HG03045 (cell line): ENCODE results near the gene CCM2.
"Not testable (repeated sequence)": the region's sequence is repeated elsewhere in the genome, so short reads cannot be mapped to it uniquely, and the experiment has no call there.

ENCODE experiments used
- ATAC-seq: cut with Tn5 transposase; IDR thresholded peaks from one replicate; pipeline ENCODE4 v1.9.1; 2021; ENCODE audit warnings: mild to moderate bottlenecking, moderate library complexity; ENCODE audit not compliant: unreplicated experiment

Gene CCM2

GRCh38 chr7:45028920-45029344 is 28.9 kb downstream of the CCM2 start:
- no peak for ATAC-seq

DNA sequence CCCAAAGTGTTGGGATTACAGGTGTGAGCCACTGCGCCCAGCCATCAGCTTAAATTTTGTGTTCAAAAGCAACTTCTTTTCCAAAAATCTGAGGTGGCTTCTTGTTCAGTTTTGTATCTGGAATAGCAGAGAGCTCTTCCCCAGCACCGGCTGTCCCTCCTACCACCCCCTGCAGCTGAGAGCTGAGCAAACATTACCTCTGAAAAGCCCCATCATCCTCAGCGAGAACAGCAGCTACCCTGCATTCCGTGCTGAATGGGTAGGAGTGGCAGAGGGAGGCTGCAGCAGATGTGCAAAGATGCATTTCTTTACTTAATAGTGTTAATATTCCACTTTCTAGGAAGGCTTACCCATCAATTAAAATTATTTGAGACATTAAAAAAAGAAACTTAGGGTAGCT is 31.8 kb downstream of the CCM2 start:
- no peak for ATAC-seq

DNA sequence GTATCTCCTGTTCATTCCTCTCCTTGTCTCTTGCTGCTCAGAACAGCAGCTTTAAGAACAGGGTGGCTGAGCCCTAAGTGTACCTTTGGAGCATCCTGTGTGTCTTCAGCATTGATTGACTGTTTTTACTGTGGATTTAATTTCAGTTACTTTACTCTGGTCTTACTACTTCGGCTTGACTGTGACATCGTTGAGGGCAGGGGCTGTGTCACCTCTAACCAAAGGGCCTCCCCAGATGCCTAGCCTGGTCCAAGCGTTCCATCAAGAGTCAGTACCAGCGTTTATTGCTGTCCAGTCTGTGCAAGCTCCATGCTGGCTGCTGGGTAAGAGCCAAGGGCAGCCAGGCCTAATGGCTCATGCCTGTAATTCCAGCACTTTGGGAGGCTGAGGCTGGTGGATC is 32.4 kb downstream of the CCM2 start:
- no peak for ATAC-seq

DNA sequence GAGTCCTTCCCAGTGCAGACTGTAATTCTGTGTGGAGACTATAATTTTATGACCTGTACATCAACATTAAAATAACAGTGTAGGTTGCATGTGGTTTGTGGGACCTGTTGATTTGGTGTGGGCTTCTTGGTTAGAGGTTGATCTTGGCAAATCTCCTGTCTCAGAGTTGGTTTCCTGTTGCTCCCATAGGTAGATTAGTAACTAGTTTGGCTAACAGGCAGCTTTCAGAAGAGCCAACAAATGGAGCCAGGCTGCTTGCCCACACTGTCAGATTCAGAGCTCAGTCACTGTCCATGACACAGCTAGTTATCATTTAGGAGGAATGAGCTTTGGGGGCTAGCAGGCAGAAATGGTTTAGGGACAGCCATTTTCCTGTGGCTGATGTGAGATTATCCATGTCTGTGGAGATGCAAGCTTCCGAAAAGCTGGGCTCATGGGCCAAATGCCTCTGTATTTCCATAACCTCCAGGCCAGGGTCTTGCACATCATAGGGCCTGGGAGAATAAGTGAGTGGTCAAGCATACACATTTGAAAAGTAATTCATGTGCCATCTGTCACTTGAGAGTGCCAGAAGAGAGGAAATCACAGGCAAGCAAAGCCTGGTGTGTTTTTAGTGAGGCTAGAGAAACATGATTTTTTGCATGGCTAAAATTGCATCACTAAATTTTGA is 33.4 kb downstream of the CCM2 start:
- ATAC-seq = no peak

DNA sequence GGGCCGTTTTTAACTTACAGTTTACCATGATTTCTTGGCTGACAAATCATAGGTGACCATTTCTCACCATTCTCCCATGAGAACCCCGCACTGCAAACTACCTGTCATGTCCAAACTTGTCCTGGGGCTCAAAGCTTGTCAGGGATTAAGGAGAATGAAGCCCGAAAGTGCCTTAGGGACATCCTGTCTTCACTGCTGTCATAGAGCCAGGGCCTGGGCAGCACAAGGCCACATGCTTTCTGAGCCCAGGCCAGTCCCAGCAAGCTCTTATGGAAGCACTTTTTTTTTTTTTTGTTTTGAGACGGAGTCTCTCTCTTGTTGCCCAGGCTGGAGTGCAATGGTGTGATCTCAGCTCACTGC is 33.9 kb downstream of the CCM2 start:
- ATAC-seq = no peak

DNA sequence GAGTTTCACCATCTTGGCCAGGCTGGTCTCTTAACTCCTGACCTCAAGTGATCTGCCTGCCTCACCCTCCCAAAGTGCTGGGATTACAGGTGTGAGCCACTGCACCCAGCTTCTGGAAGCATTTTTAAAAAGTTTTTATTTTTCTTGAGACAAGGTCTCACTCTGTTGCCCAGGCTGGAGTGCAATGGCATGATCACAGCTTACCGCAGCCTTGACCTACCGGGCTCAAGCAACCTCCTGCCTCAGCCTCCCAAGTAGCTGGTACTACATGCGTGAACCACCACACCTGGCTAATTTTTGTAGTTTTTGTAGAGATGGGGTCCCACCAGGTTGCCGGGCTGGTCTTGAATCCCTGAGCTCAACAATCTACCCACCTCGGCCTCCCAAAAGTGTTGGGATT is 34.7 kb downstream of the CCM2 start:
- ATAC-seq = not testable (repeated sequence)

GRCh38 chr7:45035371-45035770 is 35.4 kb downstream of the CCM2 start:
- no peak for ATAC-seq

DNA sequence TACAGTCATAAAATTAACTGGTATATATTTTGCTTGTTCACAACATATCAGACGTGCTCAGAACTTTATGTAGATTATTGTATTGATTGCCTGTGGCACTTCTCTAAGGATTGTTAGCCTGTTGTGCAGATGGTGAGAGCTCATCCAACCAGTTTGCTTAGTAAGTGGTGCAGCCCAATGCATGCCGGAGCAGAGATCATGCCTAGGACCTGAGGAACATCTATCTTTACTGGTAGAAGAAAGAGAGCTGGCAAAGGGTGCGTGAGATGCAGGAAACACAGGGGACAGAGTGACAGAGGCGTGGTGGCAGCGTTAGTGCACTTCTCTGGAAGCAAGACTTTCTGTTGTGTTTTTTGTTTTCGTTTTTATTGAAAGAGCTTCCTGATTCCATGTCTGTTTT is 35.9 kb downstream of the CCM2 start:
- ATAC-seq = no peak

DNA sequence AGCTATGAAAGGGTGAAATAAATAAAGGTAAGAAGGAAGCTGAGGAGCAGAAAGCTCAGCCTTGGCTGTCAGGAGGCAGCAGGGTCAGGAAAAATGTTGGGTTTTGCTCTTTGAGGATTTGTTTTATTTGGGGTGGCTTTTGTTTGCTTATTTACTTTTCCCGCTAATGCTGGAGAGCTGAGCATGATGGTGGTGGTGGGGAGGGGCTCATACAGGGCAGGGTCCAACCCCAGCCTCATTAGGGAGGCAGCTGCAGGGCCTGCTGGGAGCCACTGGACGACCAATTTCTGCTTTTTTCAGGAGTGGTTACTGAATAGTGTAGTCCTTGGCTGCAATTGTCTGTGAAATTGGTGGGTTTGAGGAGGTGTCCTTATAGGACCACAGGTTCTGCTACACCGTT is 36.3 kb downstream of the CCM2 start:
- no peak for ATAC-seq

DNA sequence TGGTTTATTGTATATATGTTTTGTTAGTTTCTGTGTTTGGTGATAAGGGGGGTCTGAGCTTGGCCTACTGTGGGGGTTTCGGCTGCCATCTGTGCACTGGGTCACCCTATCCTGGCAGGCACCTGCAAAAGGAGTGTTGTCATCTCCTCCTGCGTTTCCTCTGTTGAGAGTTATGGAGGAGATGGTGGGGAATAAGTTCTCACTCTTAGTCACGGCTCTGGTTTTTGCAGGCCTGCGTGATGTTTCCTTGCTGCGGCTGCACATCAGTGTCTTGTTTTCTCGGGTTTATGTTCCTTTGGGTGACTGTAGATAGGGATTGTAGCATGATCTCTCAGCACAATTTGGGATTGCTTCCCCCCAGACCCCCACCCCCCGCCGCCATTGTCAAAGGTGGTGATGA is 36.8 kb downstream of the CCM2 start:
- ATAC-seq = no peak

DNA sequence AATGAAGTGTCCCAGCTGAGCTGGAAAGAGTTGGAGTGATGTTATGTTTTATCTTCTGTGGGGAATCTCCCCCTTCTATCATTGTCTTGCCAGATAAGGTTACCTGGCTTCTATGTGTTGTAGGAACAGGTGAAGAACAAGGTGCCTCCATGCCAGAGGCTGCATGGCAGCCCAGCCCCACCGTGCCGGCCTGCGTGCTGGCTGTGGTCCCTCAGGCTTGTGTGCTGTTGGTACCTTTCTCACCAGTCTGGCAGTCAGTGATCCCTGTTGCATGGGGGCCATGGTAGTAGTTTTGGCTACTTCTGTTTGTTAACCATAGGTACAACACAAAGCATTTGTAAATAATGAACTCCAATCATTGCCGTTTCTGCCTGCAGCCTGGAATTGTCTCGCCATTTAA is 37.9 kb downstream of the CCM2 start:
- no peak for ATAC-seq

DNA sequence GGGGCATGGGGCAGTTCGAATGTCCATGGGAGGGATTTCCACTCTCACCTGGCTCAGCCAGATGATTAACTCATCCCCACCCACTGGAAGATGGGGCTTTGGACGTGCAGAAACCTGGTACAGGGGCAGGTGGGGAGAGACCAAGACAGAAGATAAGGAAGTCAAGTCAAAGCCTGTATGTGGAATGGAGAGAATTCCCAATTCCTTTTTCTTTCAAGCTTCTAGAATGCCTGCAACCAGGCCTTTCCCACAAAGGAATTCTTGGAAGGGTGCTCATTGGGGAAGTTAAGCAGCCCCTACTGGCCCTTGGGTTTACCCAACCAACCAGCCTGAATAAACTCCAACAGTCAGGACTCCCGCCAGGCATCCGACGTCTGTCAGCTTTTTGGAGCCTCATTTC is 39.1 kb downstream of the CCM2 start:
- ATAC-seq = no peak

DNA sequence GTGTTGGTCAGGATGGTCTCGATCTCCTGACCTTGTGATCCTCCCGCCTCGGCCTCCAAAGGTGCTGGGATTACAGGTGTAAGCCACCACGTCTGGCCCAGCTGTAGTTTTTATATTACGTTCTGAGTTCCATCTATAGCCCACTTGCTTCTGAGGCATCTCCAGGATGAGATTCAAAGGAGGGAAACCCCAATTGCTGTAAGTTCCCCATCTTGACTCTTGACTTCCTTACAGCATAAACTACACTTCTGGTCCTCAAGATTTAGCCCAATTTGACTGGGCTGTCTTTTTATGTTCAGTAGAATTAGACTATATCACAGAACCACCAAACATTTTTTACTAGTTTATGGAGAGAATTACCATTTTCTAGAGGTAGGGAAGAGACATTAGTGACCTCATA is 44.3 kb downstream of the CCM2 start:
- no peak for ATAC-seq

- ATAC-seq = no peak
Observed at GRCh38 chr7:45048748-45049147, 48.7 kb downstream of the CCM2 start.

GRCh38 chr7:45050198-45050597 is 50.2 kb downstream of the CCM2 start:
- no peak for ATAC-seq

DNA sequence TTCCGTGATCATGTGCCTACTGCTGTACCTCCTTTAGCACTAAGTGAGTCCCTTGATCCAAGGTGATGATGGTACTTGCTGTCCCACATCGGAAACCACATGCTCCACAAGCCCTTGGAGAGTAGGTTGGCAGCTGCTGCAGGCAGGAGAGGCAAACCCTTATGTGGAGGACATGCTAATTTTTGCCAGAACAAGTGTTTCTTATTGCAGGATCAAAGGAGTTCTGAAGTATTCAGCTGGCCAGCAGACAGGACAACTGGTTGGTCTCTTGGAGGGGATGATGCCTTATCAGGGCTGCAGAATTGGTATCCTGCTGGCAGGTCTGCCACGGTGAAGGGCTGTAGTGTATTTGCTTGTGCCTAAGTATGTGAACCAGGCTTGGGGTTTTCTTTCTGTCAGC is 52.0 kb downstream of the CCM2 start:
- ATAC-seq = no peak

DNA sequence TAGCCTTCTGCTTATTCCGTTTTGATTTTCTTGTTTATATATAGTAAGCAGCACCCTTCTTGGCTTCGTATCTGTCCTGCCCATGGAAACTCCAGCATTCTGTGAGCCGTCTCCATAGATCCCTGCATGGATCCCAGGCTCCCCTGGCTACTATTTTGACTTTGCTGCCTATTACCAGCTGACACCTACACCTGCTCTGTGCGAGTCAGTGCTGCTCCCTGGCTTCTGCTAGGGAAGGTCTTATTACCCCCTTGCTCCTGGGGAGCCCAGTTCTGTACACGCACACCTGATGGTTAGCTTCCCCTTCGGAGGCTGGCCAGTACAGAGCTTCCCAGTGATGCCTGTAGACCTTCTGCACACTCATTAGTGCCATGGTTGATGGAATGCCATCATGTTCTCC is 53.4 kb downstream of the CCM2 start:
- no peak for ATAC-seq

GRCh38 chr7:45053941-45054340 is 53.9 kb downstream of the CCM2 start:
- ATAC-seq = no peak

GRCh38 chr7:45054442-45054841 is 54.4 kb downstream of the CCM2 start:
- ATAC-seq = no peak

GRCh38 chr7:45055016-45055415 is 55.0 kb downstream of the CCM2 start:
- ATAC-seq = no peak

DNA sequence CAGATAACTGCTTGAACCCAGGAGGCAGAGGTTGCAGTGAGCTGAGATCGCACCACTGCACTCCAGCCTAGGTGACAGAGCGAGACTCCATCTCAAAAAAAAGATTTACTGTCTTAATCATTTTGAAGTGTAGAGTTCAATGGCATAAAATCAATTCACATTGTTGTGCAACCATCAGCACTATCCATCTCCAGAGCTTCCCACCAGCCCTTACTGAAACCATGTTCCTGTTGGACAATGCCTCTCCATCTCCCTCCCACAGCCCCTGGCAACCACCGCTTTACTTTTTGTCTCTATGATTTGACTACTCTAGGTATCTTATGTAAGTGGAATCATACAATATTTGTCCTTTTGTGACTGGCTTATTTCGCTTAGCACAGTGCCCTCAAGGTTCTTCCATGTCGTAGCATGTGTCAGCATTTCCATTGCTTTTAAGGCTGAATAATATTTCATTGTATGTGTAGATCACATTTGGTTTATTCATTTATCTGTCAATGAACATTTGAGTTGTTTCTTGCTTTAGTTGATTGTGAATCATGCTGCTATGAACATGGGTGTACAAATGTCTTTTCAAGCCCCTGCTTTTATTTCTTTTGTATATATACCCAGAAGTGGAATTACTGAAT is 55.7 kb downstream of the CCM2 start:
- ATAC-seq = no peak

DNA sequence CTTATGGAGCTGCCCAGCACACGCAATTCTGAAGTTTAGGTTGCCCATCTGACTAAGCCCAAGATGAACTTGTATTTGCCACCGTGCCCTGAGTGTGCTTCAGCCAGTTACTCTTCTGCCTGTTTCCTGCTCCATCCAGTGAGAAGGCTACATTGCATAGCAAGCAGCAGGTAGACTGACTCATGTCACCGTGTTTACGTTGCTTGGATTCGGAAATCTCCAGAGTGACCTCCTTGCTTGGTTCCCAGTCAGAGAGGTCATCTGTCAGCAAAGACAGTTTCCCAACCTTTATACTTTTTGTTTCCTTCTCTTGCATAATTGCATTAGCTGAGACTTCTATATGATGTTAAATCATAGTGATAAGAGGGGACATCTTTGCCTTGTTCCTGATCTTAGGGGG is 57.9 kb downstream of the CCM2 start:
- no peak for ATAC-seq

- ATAC-seq = no peak
Observed at GRCh38 chr7:45060295-45060694, 60.3 kb downstream of the CCM2 start.
